Gastrocnemius medialis (tissue), 4 donors: ENCODE measurements around the gene EXOSC10.

Source experiments
- POLR2A ChIP-seq, 2 donors: fragments of 450-650 bp; IDR thresholded peaks; one replicate each; pipeline ENCODE4 v1.6.1; 2017; ENCODE audit warnings: antibody characterized with exemption in 2 of 2, mild to moderate bottlenecking in 2 of 2, moderate library complexity in 2 of 2
- TF ChIP-seq, protein P1 (sequence below), 5 experiments: fragments of 450-650 bp in 3 of 5; fragments of 200-600 bp in 2 of 5; sonication (generic) in 2 of 5; IDR thresholded peaks in 4 of 5; conservative IDR thresholded peaks in 1 of 5; 1 replicate in 4 of 5; 2 replicates in 1 of 5; pipeline ENCODE4 v1.5.1; 2016 to 2019; ENCODE audit warnings: antibody characterized with exemption in 5 of 5, mild to moderate bottlenecking in 3 of 5, moderate library complexity in 3 of 5

DNA sequence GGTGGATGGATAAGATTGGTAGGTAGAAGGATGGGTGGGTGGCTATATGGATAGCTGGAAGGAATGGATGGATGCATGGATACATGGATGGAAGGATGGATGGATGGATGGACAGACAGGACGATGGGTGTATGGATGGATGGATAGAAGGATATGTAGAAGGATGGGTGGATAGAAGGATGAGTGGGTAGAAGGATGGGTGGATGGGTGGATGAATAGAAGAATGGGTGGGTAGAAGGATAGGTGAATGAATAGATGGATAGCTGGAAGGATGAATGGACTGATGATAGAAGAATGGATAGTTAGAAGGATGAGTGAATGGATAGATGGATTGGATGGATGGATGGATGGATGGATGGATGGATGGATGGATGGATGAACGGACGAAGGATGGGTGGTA is 57.6 kb downstream of the EXOSC10 start:
- TF ChIP-seq, protein P1, sequence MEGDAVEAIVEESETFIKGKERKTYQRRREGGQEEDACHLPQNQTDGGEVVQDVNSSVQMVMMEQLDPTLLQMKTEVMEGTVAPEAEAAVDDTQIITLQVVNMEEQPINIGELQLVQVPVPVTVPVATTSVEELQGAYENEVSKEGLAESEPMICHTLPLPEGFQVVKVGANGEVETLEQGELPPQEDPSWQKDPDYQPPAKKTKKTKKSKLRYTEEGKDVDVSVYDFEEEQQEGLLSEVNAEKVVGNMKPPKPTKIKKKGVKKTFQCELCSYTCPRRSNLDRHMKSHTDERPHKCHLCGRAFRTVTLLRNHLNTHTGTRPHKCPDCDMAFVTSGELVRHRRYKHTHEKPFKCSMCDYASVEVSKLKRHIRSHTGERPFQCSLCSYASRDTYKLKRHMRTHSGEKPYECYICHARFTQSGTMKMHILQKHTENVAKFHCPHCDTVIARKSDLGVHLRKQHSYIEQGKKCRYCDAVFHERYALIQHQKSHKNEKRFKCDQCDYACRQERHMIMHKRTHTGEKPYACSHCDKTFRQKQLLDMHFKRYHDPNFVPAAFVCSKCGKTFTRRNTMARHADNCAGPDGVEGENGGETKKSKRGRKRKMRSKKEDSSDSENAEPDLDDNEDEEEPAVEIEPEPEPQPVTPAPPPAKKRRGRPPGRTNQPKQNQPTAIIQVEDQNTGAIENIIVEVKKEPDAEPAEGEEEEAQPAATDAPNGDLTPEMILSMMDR (IDR thresholded peaks at IDR 0.05 in 4 of 5, conservative IDR thresholded peaks at IDR 0.05 in 1 of 5), result no peak
- TF ChIP-seq POLR2A (IDR thresholded peaks at IDR 0.05), result no peak
